ENCODE results near the gene PDLIM5. TPM values are rescaled to one million over a fixed set of nuclear protein-coding genes. Genes with fewer than 3 reads are reported as not detected.

The PDLIM5 gene
- total RNA-seq, 4 donors from 2014 or later = 473 to 833 (median 673) TPM

- H3K4me3 ChIP-seq = no peak overlapping the region
- peak in 1 of 2 donors; percentile 35 for DNase-seq
- ATAC-seq = peak; percentile 53 to 73
- in situ Hi-C loops (cut with MboI; ENCODE audit: low sequenced_read_pairs in 4 of 4) = no loop called here
- H3K27ac ChIP-seq = peak overlapping the region; percentile 68 to 99 (median 84)
- H3K9me3 ChIP-seq = no peaks in the 10 kb centered on the region
- peaks cover 94 to 96% of the 10 kb centered on the region in 2 donors for H3K4me1 ChIP-seq
- H3K27me3 ChIP-seq = no peaks in the 10 kb centered on the region
- no peaks in the 10 kb centered on the region for H3K36me3 ChIP-seq
- no peak for TF ChIP-seq POLR2A (IDR thresholded peaks at IDR 0.05)
- TF ChIP-seq CTCF (IDR thresholded peaks at IDR 0.05 in 4 of 5, conservative IDR thresholded peaks at IDR 0.05 in 1 of 5) = no peak
- intact Hi-C loops (cut with DNase I; ENCODE audit: low total_unique reads) = no loop called here
Measured at GRCh38 chr4:94527556-94528233, 76.0 kb downstream of the PDLIM5 start.

- ATAC-seq = no peak
- intact Hi-C loops (cut with DNase I; ENCODE audit: low total_unique reads) = no loop called here
- Histone ChIP-seq H3K4me3 (no peak overlapping the region), H3K9me3 (no peaks in the 10 kb centered on the region), H3K27me3 (no peaks in the 10 kb centered on the region), H3K36me3 (no peaks in the 10 kb centered on the region), H3K4me1 (peaks cover 94 to 96% of the 10 kb centered on the region in 2 donors), H3K27ac (peak overlapping the region; percentile 68 to 99 (median 84))
- DNase-seq = no peak
- in situ Hi-C loops (cut with MboI; ENCODE audit: low sequenced_read_pairs in 4 of 4) = no loop called here
- TF ChIP-seq CTCF (IDR thresholded peaks at IDR 0.05 in 4 of 5, conservative IDR thresholded peaks at IDR 0.05 in 1 of 5) (no peak), POLR2A (IDR thresholded peaks at IDR 0.05) (no peak)
Measured at GRCh38 chr4:94528792-94529451, 77.2 kb downstream of the PDLIM5 start.

GRCh38 chr4:94530073-94530472, 78.3 kb downstream of the PDLIM5 start:
- Histone ChIP-seq H3K27ac (peak overlapping the region; percentile 68 to 99 (median 84)), H3K4me3 (no peak overlapping the region), H3K9me3 (no peaks in the 10 kb centered on the region), H3K4me1 (peaks cover 95 to 98% of the 10 kb centered on the region in 2 donors), H3K27me3 (no peaks in the 10 kb centered on the region), H3K36me3 (no peaks in the 10 kb centered on the region)
- intact Hi-C loops (cut with DNase I; ENCODE audit: low total_unique reads) (no loop called here), in situ Hi-C loops (cut with MboI; ENCODE audit: low sequenced_read_pairs in 4 of 4) (no loop called here)
- TF ChIP-seq CTCF (IDR thresholded peaks at IDR 0.05 in 4 of 5, conservative IDR thresholded peaks at IDR 0.05 in 1 of 5) (no peak), POLR2A (IDR thresholded peaks at IDR 0.05) (no peak)
- no peak for DNase-seq
- ATAC-seq = no peak

- Histone ChIP-seq H3K4me3 (no peak overlapping the region), H3K9me3 (no peaks in the 10 kb centered on the region), H3K36me3 (no peaks in the 10 kb centered on the region), H3K27ac (peak overlapping the region; percentile 68 to 85 (median 82)), H3K27me3 (no peaks in the 10 kb centered on the region), H3K4me1 (peaks cover 97 to 100% of the 10 kb centered on the region in 2 donors)
- intact Hi-C loops (cut with DNase I; ENCODE audit: low total_unique reads) = loop anchor here (2.0 kb wide), 1 partner anchor 77 kb away; no protein-coding TSS in a partner anchor
- TF ChIP-seq CTCF (IDR thresholded peaks at IDR 0.05 in 4 of 5, conservative IDR thresholded peaks at IDR 0.05 in 1 of 5) = no peak
- no peak for TF ChIP-seq POLR2A (IDR thresholded peaks at IDR 0.05)
- peak in 1 of 2 donors; percentile 37 for DNase-seq
- ATAC-seq = peak in 1 of 2 donors; percentile 22
- in situ Hi-C loops (cut with MboI; ENCODE audit: low sequenced_read_pairs in 4 of 4) = no loop called here
Measured at GRCh38 chr4:94531991-94532789, 80.4 kb downstream of the PDLIM5 start.
